Spleen (tissue), 11 donors: ENCODE data around the gene AQP5. TPM values are rescaled to one million over a fixed set of nuclear protein-coding genes. Genes with fewer than 3 reads are reported as not detected.
A peak's percentile ranks its signal among the peaks of the same experiment; 100 is the strongest.
"Not testable (repeated sequence)": the region's sequence is repeated elsewhere in the genome, so short reads cannot be mapped to it uniquely, and the experiment has no call there.

ENCODE experiments used
- DNase-seq: peaks from one replicate; pipeline ENCODE4 v3.0.0-alpha.2; 2020
- H3K27ac ChIP-seq, 8 donors: fragments of 200-600 bp; sonication (generic) in 7 of 8; 1 replicate in 4 of 8; 2 replicates in 4 of 8; pipeline versions ENCODE4 v1.5.0 to v1.8.0; 2016 to 2021; ENCODE audit warnings: inconsistent platforms in 4 of 8, mild to moderate bottlenecking in 4 of 8, moderate library complexity in 1 of 8
- H3K27me3 ChIP-seq, 7 donors: fragments of 200-600 bp; sonication (generic) in 6 of 7; replicated peaks in 1 of 7; 1 replicate in 4 of 7; 2 replicates in 3 of 7; pipeline versions ENCODE4 v1.5.0 to v1.8.0; 2016 to 2021; ENCODE audit warnings: inconsistent platforms in 3 of 7, mild to moderate bottlenecking in 1 of 7
- H3K36me3 ChIP-seq, 6 donors: fragments of 200-600 bp; sonication (generic) in 5 of 6; 1 replicate in 4 of 6; 2 replicates in 2 of 6; pipeline versions ENCODE4 v1.5.0 to v1.8.0; 2016 to 2021; ENCODE audit warnings: inconsistent platforms in 2 of 6
- H3K4me1 ChIP-seq, 6 donors: fragments of 200-600 bp; sonication (generic) in 5 of 6; 1 replicate in 3 of 6; 2 replicates in 3 of 6; pipeline versions ENCODE4 v1.5.0 to v1.8.0; 2016 to 2021; ENCODE audit warnings: inconsistent platforms in 3 of 6
- H3K4me3 ChIP-seq, 8 donors: fragments of 200-600 bp; sonication (generic) in 7 of 8; 1 replicate in 4 of 8; 2 replicates in 4 of 8; pipeline versions ENCODE4 v1.5.0 to v1.8.0; 2016 to 2021; ENCODE audit warnings: inconsistent platforms in 4 of 8, mild to moderate bottlenecking in 4 of 8, moderate library complexity in 2 of 8
- H3K9me3 ChIP-seq, 8 donors: fragments of 200-600 bp; sonication (generic) in 7 of 8; 1 replicate in 4 of 8; 2 replicates in 4 of 8; pipeline versions ENCODE4 v1.5.0 to v1.8.0; 2016 to 2021; ENCODE audit warnings: inconsistent platforms in 4 of 8
- CTCF ChIP-seq, 11 experiments: fragments of 200-600 bp in 7 of 11; fragments of 450-650 bp in 4 of 11; sonication (generic) in 4 of 11; IDR thresholded peaks in 8 of 11; conservative IDR thresholded peaks in 3 of 11; 1 replicate in 7 of 11; 2 replicates in 4 of 11; pipeline versions ENCODE4 v1.4.0 to v1.8.0; 2016 to 2021; ENCODE audit warnings: antibody characterized with exemption in 11 of 11, inconsistent platforms in 4 of 11, mild to moderate bottlenecking in 1 of 11
- POLR2A ChIP-seq, 3 donors: fragments of 450-650 bp; IDR thresholded peaks; one replicate each; pipeline ENCODE4 v1.5.1; 2017; ENCODE audit warnings: antibody characterized with exemption in 3 of 3, mild to moderate bottlenecking in 1 of 3
- POLR2AphosphoS5 ChIP-seq, 3 donors: sonication (generic); formaldehyde crosslinking; IDR thresholded peaks; one replicate each; pipeline ENCODE4 v1.5.1; 2017; ENCODE audit warnings: antibody characterized with exemption in 3 of 3
- WGBS, 5 donors: extraction: QIAGEN DNeasy Blood & Tissue Kit in 3 of 5; methylation state at CpG; one replicate each; pipeline versions ENCODE4 v1.1.5 to v1.1.7; 2013 to 2018; 5-methylcytosine and 5-hydroxymethylcytosine counted together
- intact Hi-C: fragments of 100-400 bp; cut with DNase I; formaldehyde crosslinking; loops from one replicate; pipeline ENCODE4 v1.15.0; 2023; ENCODE audit warnings: low total_unique reads
- polyA plus RNA-seq, 3 donors: library from polyadenylated mRNA; stranded (reverse); fragments of 200-250 nt; gene quantifications; one replicate each; pipeline ENCODE4 v1.2.1, GENCODE V29; 2013
- total RNA-seq, 7 donors: library from RNA; depleted of rRNA in 3 of 7; stranded (reverse); fragments of >200 nt in 3 of 7; fragmentation: NEBNext Ultra II Directional in 4 of 7; extraction: Animal tissue kit (Norgen Biotek cat#: 25700) in 4 of 7; gene quantifications; one replicate each; pipeline versions ENCODE4 v1.1.0 to v1.2.1, GENCODE V29; 2016 to 2021
- donor health status: healthy with polysubstance abuse.
- donor health status: DM: no; HTN: no; CAD: no; lungs with moderate emphysema.
- donor health status: DM: no; HTN: no; CAD: no.
- donor health status: Bipolar disorder and iron deficiency.
- donor health status: healthy.
- donor health status: DM: no; HTN: no; CAD: no.
- donor health status: DM: yes; HTN: yes; CAD: no.

The AQP5 gene
- total and polyA plus RNA-seq, 10 donors, result 0.05 to 0.46 (median 0.30) TPM; not detected in 5

DNA sequence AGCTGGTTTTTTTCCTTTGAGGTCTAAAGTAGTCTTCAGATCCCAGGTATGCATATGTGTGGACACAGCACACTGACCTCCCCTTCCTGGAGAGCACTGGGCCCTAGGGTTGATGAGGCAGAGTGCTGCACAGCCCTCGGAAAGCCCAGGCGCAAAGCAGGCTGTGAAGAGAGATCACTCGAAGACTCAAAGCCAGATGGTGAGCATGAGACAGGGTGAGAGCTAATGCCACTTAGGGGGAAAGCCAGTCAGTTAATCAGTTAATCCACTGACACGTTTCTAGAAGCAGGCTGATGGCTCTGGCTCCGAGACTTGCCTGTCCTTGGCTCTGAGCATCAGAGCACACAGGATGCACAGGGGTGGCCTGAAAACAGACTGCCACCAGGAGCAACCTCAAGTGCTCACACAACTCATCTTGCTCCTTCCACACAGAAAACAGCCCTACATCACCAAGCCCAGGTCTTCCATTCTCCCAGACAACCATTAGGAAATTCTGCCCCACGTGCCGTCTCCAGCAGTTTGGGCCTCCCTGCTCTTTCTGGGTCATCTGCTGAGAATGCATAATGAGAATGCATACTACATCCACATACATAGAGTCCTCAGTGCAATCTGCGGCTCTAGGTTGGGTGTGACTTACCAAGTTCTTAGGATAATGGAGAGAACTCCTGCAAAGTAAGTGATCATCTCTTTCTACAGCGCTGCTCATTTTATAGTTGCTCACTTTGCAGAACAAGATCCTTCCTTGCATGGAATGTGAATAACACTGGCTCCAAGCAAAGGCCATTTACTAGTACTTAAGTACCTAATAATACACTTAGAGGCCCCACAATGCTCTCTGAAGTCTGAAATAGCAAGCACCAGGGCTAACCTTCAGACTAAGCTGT, 23.0 kb downstream of the AQP5 start:
- DNase-seq, result no peak
- Histone ChIP-seq H3K9me3 (no peaks in the 10 kb centered on the region), H3K4me1 (peaks cover 0 to 41% (median 3%) of the 10 kb centered on the region in 6 donors), H3K4me3 (no peak overlapping the region), H3K36me3 (peaks cover 0 to 3% (median 0%) of the 10 kb centered on the region in 6 donors), H3K27me3 (no peaks in the 10 kb centered on the region), H3K27ac (no peak overlapping the region)
- WGBS, 5 donors, result 91 to 95% (median 94%) methylated on average over 9 of the region's 9 CpGs
- intact Hi-C loops, result no loop called here
- no peak for TF ChIP-seq CTCF (IDR thresholded peaks at IDR 0.05 in 8 of 11, conservative IDR thresholded peaks at IDR 0.05 in 3 of 11)
- no peak for TF ChIP-seq POLR2AphosphoS5 (IDR thresholded peaks at IDR 0.05)
- TF ChIP-seq POLR2A (IDR thresholded peaks at IDR 0.05), result no peak

DNA sequence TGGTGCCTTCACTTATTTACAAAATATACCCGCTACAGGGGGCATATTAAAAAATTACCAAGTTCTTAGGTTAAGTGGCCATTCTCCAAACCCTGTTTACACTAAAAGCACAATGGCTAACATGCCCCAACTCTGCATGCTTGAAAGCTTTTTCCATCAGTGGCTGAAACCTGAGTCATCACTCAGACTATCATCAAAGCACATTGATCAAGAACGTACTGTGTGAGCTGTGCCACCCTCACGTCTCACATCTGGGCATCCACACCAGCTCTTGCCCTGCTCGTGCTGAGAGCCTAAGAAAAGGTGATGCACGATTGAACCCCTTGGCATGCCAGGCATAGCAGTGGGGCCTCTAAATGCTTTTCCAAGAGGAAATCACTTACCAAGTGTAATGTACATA, 24.3 kb downstream of the AQP5 start:
- intact Hi-C loops, result no loop called here
- TF ChIP-seq CTCF (IDR thresholded peaks at IDR 0.05 in 8 of 11, conservative IDR thresholded peaks at IDR 0.05 in 3 of 11) (no peak), POLR2A (IDR thresholded peaks at IDR 0.05) (no peak), POLR2AphosphoS5 (IDR thresholded peaks at IDR 0.05) (no peak)
- Histone ChIP-seq H3K4me3 (no peak overlapping the region), H3K36me3 (peaks cover 0 to 8% (median 0%) of the 10 kb centered on the region in 6 donors), H3K4me1 (peaks cover 0 to 54% (median 3%) of the 10 kb centered on the region in 6 donors), H3K27ac (no peak overlapping the region), H3K9me3 (no peaks in the 10 kb centered on the region), H3K27me3 (no peaks in the 10 kb centered on the region)
- 80 to 93% (median 89%) methylated on average over 5 of the region's 5 CpGs for WGBS, 5 donors
- no peak for DNase-seq

DNA sequence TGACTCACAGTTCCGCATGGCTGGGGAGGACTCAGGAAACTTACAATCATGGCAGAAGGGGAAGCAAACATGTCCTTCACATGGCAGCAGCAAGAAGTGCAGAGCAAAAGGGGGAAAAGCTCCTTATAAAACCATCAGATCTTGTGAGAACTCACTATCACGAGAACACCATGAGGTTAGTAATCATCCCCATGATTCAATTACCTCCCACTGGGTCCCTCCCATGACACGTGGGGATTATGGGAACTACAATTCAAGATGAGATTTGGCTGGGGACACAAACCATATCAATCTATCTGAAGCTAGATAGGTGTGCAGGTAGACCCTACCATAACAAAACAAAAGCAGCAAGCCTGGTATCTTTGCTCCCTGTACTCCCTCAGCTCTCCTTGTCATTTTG, 24.8 kb downstream of the AQP5 start:
- DNase-seq, H3K4me3 ChIP-seq, H3K27me3 ChIP-seq, H3K9me3 ChIP-seq, intact Hi-C loops, H3K27ac ChIP-seq, H3K36me3 ChIP-seq: not testable (repeated sequence)
- 80 to 93% (median 85%) methylated on average over 3 of the region's 3 CpGs for WGBS, 5 donors
- peaks cover 0 to 56% (median 3%) of the 10 kb centered on the region in 6 donors for H3K4me1 ChIP-seq

- no peak for DNase-seq
- Histone ChIP-seq H3K4me1 (peaks cover 0 to 48% (median 3%) of the 10 kb centered on the region in 6 donors), H3K27ac (peak overlapping the region in 5 of 8 donors; percentile 17 to 74 (median 68)), H3K9me3 (no peaks in the 10 kb centered on the region), H3K36me3 (peaks cover 0 to 21% (median 3%) of the 10 kb centered on the region in 6 donors), H3K27me3 (no peaks in the 10 kb centered on the region), H3K4me3 (no peak overlapping the region)
- peak in 1 of 3 donors; percentile 28 for TF ChIP-seq POLR2AphosphoS5 (IDR thresholded peaks at IDR 0.05)
- TF ChIP-seq POLR2A (IDR thresholded peaks at IDR 0.05), result no peak
- no peak for TF ChIP-seq CTCF (IDR thresholded peaks at IDR 0.05 in 8 of 11, conservative IDR thresholded peaks at IDR 0.05 in 3 of 11)
- WGBS, 5 donors, result 61 to 88% (median 74%) methylated on average over 4 of the region's 4 CpGs
- intact Hi-C loops, result no loop called here
Observed at GRCh38 chr12:49987625-49988303, 26.1 kb downstream of the AQP5 start.

- H3K27me3 ChIP-seq, intact Hi-C loops, DNase-seq, H3K9me3 ChIP-seq, H3K4me3 ChIP-seq: not testable (repeated sequence)
- 88 to 95% (median 93%) methylated on average over 2 of the region's 2 CpGs for WGBS, 5 donors
- H3K27ac ChIP-seq, result peak overlapping the region in 1 of 8 donors; percentile 66
- peaks cover 0 to 34% (median 0%) of the 10 kb centered on the region in 6 donors for H3K4me1 ChIP-seq
- H3K36me3 ChIP-seq, result peaks cover 0 to 37% (median 15%) of the 10 kb centered on the region in 6 donors
Observed at GRCh38 chr12:49989400-49989799, 27.7 kb downstream of the AQP5 start.
